ENCODE data around the gene PTPRN2. TPM values are rescaled to one million over a fixed set of nuclear protein-coding genes. Genes with fewer than 3 reads are reported as not detected.

The PTPRN2 gene
- total and polyA plus RNA-seq, 2 of the 13 experiments (the other 11 are each of a cell fraction or from before 2014, with no cell fraction given), result 2.5 to 24.2 TPM

DNA sequence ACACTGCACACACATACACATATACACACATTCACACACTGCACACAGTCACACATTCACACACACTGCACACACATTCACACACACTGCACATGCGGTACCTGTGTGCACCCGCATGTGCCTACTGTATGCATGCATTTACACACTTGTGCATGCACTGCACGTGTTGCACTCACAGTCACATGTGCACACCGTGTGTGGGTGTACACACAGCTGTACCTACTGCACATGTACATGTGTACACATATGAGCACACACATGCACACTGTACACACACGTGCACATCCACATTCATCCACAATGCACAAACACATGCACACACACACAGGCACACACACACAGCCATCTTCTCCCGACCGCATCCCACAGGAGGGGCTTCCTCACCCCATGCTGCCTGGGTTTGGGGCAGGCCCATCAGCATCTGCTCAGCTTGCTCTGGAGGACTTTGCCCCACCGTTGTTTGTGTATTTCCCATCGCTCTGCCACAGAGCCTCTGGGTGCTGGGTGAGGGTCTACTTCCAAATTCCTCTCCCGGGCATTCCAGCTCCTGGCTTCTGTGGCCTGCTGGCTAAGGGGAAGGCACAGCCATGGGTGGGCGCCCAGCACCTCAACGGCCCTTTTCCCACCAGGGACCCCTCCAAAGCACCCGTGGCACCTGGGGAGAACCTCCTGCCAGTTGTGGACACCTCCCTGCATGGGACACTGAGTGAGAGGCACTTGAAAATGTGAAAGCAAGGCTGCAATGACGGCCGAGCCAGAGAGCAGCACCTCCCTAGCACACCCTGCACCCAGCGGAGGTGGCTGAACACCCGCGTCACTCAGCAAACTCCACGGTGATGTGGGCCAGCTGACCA, 324.3 kb downstream of the PTPRN2 start (continued):
- TF ChIP-seq, protein P1, sequence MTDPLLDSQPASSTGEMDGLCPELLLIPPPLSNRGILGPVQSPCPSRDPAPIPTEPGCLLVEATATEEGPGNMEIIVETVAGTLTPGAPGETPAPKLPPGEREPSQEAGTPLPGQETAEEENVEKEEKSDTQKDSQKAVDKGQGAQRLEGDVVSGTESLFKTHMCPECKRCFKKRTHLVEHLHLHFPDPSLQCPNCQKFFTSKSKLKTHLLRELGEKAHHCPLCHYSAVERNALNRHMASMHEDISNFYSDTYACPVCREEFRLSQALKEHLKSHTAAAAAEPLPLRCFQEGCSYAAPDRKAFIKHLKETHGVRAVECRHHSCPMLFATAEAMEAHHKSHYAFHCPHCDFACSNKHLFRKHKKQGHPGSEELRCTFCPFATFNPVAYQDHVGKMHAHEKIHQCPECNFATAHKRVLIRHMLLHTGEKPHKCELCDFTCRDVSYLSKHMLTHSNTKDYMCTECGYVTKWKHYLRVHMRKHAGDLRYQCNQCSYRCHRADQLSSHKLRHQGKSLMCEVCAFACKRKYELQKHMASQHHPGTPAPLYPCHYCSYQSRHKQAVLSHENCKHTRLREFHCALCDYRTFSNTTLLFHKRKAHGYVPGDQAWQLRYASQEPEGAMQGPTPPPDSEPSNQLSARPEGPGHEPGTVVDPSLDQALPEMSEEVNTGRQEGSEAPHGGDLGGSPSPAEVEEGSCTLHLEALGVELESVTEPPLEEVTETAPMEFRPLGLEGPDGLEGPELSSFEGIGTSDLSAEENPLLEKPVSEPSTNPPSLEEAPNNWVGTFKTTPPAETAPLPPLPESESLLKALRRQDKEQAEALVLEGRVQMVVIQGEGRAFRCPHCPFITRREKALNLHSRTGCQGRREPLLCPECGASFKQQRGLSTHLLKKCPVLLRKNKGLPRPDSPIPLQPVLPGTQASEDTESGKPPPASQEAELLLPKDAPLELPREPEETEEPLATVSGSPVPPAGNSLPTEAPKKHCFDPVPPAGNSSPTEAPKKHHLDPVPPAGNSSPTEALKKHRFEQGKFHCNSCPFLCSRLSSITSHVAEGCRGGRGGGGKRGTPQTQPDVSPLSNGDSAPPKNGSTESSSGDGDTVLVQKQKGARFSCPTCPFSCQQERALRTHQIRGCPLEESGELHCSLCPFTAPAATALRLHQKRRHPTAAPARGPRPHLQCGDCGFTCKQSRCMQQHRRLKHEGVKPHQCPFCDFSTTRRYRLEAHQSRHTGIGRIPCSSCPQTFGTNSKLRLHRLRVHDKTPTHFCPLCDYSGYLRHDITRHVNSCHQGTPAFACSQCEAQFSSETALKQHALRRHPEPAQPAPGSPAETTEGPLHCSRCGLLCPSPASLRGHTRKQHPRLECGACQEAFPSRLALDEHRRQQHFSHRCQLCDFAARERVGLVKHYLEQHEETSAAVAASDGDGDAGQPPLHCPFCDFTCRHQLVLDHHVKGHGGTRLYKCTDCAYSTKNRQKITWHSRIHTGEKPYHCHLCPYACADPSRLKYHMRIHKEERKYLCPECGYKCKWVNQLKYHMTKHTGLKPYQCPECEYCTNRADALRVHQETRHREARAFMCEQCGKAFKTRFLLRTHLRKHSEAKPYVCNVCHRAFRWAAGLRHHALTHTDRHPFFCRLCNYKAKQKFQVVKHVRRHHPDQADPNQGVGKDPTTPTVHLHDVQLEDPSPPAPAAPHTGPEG (CRISPR knock-in tag; IDR thresholded peaks at IDR 0.05), result no peak
- TF ChIP-seq GPN1 (CRISPR knock-in tag; IDR thresholded peaks at IDR 0.05; ENCODE audit: borderline replicate concordance) (no peak), ZNF484 (CRISPR knock-in tag; IDR thresholded peaks at IDR 0.05; ENCODE audit: borderline replicate concordance, low read depth) (no peak), ZMYM3 (CRISPR knock-in tag; IDR thresholded peaks at IDR 0.05) (0 out of 2 replicates have a peak, but pooled peaks have one; percentile 11), PAF1 (CRISPR knock-in tag; IDR thresholded peaks at IDR 0.05) (no peak), FLYWCH1 (CRISPR knock-in tag; IDR thresholded peaks at IDR 0.05) (no peak), NKX3-1 (CRISPR knock-in tag; IDR thresholded peaks at IDR 0.05) (no peak), RARG (CRISPR knock-in tag; IDR thresholded peaks at IDR 0.05; ENCODE audit: low read depth) (no peak), GLI4 (CRISPR knock-in tag; IDR thresholded peaks at IDR 0.05; ENCODE audit: borderline replicate concordance) (no peak), RELA (CRISPR knock-in tag; IDR thresholded peaks at IDR 0.05) (no peak), IRX3 (CRISPR knock-in tag; IDR thresholded peaks at IDR 0.05; ENCODE audit: borderline replicate concordance, low read depth) (no peak), TGIF2 (CRISPR knock-in tag; IDR thresholded peaks at IDR 0.05) (no peak), ZNF337 (CRISPR knock-in tag; IDR thresholded peaks at IDR 0.05; ENCODE audit: borderline replicate concordance, low read depth) (no peak), PITX1 (CRISPR knock-in tag; IDR thresholded peaks at IDR 0.05) (peak; percentile 44; the same call in 1 of the 2 replicates), ZNF101 (CRISPR knock-in tag; IDR thresholded peaks at IDR 0.05; ENCODE audit: borderline replicate concordance, low read depth) (no peak), SP2 (CRISPR knock-in tag; IDR thresholded peaks at IDR 0.05) (no peak; the same call in 1 of the 2 replicates), ZNF136 (CRISPR knock-in tag; IDR thresholded peaks at IDR 0.05; ENCODE audit: low read depth) (no peak)
- TF ChIP-seq, protein P2, sequence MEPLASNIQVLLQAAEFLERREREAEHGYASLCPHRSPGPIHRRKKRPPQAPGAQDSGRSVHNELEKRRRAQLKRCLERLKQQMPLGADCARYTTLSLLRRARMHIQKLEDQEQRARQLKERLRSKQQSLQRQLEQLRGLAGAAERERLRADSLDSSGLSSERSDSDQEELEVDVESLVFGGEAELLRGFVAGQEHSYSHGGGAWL (CRISPR knock-in tag; IDR thresholded peaks at IDR 0.05), result no peak
- TF ChIP-seq, protein P3, sequence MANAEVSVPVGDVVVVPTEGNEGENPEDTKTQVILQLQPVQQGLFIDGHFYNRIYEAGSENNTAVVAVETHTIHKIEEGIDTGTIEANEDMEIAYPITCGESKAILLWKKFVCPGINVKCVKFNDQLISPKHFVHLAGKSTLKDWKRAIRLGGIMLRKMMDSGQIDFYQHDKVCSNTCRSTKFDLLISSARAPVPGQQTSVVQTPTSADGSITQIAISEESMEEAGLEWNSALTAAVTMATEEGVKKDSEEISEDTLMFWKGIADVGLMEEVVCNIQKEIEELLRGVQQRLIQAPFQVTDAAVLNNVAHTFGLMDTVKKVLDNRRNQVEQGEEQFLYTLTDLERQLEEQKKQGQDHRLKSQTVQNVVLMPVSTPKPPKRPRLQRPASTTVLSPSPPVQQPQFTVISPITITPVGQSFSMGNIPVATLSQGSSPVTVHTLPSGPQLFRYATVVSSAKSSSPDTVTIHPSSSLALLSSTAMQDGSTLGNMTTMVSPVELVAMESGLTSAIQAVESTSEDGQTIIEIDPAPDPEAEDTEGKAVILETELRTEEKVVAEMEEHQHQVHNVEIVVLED (CRISPR knock-in tag; IDR thresholded peaks at IDR 0.05; ENCODE audit: borderline replicate concordance), result no peak
- TF ChIP-seq, protein P4, sequence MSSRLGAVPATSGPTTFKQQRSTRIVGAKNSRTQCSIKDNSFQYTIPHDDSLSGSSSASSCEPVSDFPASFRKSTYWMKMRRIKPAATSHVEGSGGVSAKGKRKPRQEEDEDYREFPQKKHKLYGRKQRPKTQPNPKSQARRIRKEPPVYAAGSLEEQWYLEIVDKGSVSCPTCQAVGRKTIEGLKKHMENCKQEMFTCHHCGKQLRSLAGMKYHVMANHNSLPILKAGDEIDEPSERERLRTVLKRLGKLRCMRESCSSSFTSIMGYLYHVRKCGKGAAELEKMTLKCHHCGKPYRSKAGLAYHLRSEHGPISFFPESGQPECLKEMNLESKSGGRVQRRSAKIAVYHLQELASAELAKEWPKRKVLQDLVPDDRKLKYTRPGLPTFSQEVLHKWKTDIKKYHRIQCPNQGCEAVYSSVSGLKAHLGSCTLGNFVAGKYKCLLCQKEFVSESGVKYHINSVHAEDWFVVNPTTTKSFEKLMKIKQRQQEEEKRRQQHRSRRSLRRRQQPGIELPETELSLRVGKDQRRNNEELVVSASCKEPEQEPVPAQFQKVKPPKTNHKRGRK (CRISPR knock-in tag; IDR thresholded peaks at IDR 0.05), result no peak
